IPS DF 4.7 (cell line): ENCODE measurements around the gene WWC1.
"Not testable (repeated sequence)": the region's sequence is repeated elsewhere in the genome, so short reads cannot be mapped to it uniquely, and the experiment has no call there.

ENCODE experiments used
- DNase-seq: peaks from one replicate; pipeline ENCODE4 v3.0.0-alpha.2; 2013; ENCODE audit warnings: low spot score; ENCODE audit errors: extremely low read depth

Gene WWC1

DNA sequence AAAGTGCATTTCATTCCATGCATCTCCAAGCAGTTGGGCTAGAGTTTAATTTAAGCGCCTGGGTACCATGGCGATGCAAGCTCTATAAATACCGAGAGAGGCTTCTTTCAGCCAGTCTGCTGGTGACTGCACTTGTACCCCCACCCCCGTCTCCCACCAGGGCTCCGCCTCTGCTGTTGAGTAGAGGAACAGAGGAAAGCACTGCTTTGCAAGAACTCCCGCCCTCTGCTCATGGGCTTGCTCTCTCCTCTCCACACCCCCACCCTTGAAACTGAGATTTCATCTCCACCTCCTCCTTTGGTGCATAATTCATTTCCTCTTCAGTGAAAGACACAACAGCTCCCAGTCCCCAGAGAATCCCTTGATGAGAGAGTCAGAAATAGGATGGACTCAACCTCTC is 5.1 kb upstream of the WWC1 start:
- DNase-seq = no peak

DNA sequence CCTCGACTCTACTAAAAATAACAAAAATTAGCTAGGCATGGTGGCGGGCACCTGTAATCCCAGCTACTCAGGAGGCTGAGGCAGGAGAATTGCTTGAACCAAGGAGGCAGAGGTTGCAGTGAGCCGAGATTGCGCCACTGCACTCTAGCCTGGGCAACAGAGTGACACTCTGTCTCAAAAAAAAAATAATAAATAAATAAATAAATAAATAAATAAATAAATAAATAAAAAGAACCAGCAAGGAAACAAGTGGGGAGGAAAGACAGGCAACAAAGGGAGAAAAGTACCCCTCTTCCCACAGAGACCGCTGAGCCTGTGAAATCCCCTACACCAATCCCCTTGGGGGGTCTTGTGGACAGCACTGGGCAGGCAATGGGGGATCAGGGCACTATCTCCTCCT is 4.6 kb upstream of the WWC1 start:
- not testable (repeated sequence) for DNase-seq

DNA sequence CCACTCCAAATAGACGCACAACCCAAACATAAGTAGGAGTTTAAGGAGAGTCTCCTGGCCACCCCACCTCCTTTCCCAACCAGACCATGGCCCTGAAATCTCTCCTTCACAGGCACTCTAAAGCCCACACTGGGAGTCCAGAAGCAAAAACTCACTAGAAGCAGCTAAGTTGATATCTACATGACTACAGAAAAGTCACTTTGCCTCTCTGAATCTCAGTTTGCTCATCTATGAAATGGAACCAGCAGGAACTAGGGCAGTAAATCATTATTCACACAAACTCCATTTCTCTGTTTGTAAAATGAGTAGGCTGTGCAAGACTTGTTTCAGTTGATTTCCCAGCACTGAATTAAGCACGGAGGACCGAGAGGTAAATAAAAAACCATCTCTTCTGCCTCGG is 4.1 kb upstream of the WWC1 start:
- no peak for DNase-seq

DNA sequence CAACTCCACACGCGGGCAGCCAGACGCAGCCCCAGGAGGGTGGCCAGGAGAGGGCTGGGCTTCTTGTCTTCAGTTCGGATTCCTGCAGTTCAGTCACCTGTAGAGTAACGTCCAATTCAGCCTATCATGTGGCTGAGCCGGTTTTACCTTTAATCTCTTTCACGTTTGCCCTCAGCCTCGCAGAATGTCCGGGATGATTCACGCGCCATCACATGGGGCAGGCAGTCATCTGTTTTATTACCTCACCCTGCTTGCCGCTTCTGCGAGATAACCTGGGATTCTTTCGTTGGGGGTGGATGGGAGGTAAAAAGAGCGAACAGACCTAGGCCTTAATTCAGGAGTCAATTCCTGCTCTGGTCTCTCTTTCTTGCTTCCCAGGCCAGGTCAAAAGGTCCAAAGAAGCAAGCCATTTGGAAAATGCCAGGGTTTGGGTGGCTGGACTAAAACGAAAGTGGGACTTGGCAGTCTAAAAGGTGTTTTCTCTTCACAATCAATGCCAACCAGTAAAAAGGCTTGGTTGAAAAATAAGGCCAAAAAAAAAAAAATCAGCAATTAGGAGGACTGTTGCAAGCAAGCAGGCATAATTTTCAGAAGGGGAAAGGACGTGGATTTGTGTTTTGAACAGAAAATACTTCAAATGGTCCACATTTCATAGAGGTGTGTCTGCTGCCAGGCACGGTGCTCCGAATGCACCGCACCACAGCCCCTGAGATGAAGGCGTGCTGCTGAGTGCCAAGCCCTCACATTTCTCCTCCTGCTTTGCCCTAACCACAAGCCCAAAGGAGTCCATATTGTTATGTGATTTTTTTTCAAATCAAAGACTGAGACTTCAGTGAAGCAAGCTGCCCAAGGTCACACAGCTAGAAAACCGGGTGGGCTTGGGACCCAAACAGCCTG is 2.8 kb upstream of the WWC1 start:
- no peak for DNase-seq

DNA sequence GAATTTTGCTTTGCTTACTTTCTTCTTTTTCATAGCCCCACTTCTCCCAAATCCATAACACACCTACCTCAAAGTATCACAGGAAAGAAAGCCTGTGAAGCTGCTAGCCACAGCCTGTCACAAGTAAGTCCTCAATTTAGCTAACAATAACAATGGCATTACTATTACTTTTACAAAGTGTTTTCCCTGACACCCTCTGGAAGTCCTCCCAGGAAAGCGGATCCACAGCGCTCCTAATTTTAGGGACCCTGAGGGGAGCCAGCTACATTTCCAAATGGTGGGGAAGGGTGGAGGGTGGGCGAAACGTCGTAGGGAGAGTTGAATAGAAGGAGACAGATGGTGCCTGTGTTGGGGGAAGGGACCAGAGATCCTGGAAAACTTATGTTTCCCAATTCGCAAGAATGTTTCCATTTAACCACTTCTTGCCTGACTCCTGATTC is 523 bp upstream of the WWC1 start:
- no peak for DNase-seq

- no peak for DNase-seq
Measured at GRCh38 chr5:168291964-168292785, 730 bp downstream of the WWC1 start.

GRCh38 chr5:168292786-168293696 is 1.6 kb downstream of the WWC1 start:
- DNase-seq = no peak

DNA sequence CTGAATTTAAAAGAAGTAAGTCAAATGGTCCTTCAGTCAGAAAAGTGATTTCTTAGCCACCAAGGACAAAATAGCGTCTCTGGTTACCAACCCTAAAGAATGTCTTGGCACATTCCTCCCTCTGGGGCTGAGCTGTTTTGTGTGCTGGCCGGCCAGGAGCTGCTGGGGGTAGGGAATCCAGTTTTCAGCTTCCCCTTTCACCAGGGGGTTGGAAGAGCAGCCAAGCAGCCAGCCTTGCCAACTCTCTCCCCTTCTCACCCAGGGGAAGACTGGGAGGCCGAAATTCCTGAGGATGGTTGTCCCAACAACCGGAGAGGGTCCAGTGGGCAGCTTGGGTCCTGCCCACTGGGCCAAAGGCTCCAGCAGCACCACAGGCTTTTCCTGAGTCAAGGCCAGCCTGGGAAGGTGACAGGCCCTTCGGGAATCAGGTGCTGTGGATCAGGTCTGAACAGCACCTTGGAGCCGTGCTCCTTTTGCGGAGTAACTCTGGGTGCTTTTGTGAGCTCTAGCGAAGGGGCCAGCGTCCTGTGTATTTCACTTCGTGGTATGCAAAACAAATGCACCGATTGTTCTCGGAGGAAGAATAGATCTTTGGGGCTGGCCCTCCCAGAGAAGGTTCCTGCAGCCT is 4.2 kb downstream of the WWC1 start:
- DNase-seq = no peak

DNA sequence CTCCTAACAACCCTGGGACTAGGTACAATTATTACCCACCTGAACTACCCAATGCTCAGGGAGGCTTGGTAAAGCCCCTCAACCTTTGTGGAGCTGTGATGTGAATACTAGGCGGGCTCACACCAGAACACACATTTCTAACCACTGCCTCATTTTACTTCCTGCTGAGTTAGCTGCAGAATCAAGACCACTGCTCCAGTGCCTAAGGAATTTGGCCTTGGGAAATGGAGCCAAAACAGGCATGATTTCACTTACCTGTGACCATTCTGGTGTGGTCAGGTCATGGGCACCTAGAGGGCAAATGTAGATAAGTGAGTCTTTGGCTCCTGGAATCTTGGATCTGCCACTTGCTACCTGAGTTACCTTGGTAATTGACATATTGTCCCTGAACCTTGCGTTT is 5.2 kb downstream of the WWC1 start:
- DNase-seq = no peak

DNA sequence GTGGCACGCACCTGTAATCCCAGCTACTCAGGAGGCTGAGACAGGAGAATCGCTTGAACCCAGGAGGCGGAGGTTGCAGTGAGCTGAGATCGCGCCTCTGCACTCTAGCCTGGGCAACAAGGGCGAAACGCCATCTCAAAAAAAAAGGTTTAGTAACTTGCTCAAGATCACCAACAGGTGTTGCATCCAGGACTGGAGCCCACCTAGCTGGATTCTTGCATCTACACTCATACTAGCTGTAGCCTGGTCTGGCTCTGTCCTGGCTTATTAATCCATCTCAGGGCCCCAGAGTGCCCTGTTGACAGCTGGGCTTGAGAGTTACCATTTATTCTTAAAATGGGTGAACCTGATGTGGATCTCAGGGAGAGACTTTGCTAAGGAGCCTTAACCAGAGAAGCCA is 7.5 kb downstream of the WWC1 start:
- no peak for DNase-seq

GRCh38 chr5:168299372-168299771 is 7.9 kb downstream of the WWC1 start:
- DNase-seq = no peak

DNA sequence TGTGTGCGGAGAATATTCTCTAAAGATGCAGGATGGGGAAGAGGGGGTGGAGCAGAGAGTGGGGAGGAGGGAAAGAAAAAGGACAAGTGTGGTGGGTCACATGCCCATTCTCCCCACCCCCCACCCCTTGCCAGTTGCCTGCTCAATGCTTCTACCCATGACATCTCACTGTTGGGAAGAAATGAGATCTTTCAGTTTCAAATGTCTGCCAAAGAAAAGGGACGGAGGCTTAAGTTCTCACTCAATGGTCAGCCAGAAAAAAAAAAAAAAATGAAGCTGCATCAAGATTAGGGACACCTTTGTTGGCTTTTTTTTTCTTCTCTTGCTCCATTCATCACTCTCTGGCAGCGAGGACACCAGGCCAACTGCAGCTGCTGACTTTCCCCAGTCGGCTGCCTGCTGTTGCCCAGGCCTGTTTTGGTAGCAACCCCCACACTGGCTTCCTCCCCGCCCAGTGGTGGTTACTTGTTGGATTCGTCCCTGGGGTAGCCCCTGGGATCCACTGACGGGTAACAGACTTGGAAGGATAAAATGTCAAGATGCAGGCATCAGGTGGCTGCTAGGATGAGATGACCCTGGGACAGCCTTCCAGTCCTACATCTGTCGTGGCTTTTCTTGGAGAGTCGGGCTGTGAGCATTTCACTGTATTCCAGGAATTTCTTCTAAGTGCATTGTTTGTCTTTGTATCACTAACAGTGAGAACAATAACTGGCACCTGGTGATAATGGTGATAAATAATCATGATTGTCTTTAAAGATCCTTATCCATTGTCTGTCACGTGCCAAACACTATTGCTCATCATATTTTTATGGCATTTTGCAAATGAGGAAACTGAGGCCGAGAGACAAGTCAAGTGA is 9.1 kb downstream of the WWC1 start:
- DNase-seq = no peak

DNA sequence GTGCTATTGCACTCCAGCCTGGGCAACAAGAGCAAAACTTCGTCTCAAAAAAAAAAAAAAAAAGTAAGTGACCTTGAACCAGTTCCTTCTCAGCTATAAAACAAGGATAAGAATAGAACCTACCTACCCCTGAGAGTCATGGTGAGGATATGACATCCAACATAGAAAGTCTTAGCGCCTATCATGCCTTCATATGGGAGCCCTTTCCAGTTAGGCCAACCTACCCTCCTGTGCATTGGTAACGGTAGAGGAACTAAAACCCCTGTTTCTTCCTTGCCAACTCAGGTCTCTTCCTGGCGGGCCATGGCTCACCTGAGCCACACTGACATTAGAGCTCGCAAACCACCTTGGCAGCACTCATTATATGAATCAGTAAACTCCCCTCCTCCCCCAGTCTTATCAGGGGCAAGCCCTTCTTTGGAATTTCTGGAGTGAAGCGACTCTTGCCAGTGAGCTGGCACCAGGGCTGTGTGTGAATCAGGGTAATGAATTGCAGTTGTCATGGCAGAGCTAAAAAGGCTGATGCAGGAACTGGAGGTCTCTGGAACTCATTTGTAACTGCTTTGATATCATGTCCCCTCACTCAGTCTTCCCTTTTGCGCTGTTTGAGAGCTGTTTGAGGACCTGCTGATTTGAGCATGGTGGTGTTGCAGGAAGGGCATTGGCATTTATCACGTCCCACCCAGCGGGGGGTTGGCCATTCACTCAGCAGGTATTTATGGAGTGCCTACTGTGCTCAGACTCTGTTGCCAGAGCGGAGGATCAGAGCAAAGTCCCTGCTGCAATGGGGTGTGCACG is 10.3 kb downstream of the WWC1 start:
- no peak for DNase-seq

DNA sequence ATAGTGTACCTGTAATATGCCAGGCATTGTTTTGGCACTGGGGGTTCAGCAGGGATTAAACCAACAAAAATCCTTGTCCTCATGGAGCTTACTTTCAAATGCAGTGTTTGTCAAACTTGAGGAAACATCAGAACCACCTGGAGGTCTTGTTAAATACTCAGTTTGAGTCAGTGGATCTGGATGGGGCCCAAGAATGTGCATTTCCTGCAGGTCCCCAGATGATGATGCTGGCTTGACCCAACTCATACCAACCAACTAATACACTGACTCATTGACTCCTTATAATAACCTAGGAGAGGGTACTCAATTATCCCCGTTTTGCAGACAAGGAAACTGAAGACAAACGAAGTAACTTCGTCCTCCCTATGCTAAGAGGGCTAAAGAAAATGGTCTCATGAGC is 11.3 kb downstream of the WWC1 start:
- no peak for DNase-seq

- DNase-seq = no peak
Measured at GRCh38 chr5:168303393-168304025, 12.1 kb downstream of the WWC1 start.

- no peak for DNase-seq
Measured at GRCh38 chr5:168304349-168304748, 12.9 kb downstream of the WWC1 start.

DNA sequence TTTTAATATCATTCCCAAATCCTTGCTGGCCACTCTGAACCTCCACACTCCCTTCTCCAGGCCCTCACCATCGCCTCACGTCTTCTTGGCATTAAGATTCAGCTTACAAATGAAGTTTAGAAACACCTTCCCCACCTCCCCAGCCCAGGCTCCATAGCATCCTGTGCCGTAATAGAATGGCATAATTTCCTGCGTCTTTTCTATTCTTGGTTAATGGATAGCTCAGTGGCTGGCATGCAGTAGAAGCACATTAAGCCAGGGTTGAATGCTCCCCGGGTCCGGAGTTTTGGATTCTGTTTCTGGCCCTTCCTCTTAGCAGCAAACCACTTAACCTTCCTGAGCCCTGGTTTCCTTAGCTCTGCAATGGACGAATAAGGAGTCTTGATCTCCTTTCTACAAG is 13.8 kb downstream of the WWC1 start:
- DNase-seq = no peak

DNA sequence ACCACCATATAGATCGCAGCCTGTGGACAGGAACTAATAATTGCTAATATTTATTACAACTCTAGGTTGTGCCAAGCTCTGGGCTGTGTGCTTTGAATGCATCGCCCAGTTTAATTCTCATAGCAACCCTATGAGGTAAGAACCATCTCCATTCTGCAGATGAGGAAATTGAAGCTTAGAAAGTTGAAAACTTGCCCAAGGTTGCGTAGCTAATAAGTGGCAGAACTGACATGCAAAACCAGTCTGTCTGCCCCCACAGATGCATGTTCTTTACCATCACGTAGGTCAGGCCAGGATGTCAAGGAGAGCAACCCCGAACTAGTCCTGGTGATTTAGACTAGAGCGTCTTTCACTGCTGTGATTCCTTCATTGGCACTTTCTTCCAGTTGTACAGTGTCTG is 15.6 kb downstream of the WWC1 start:
- DNase-seq = no peak
